Fibroblast of skin of left biceps (primary cell): ENCODE results near the gene SMIM35.

ENCODE experiments used
- DNase-seq, 2 experiments: peaks; one replicate each; pipeline ENCODE4 v3.0.0-alpha.2; 2013; ENCODE audit warnings: low read depth in 2 of 2

Gene SMIM35

DNA sequence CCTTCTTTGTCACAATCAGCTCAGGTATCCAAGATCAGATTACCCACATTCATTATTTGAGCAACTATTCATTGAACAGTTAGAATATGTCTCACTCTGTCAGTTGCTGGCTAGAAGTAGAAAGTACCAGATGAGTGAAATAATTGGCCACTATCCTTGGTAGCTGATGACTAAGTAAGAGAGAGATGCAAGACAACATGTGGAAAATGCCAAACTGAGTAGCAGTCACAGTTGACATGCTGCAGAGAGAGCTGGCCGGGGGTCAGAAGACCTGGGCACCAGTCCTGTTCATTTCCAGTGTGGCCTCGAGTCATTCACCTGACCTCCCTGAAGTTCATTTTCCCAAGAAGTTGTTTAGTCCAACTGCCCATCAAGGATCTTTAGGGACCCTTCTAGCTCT lies 22.5 kb upstream of the SMIM35 start:
- DNase-seq: no peak

DNA sequence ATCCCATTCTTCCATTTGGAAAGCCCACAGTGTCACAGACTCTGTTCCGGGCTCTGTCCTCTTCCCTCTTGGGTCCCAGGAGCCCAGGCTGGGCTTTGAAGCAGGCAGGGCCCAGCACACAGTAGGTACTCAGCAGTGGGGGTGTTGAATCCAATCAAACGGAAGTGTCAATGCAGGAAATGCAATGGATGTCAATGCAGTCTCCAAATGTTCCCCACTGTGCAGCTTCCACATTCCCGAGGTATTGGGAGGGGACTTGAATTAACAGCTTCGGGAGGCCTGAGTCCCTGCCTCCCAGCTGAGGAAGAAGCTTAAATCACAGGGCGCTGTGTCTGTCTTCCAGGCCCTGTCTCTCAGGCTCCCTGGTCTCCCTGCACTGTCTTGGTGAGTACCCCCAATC lies 21.8 kb upstream of the SMIM35 start:
- no peak for DNase-seq

DNA sequence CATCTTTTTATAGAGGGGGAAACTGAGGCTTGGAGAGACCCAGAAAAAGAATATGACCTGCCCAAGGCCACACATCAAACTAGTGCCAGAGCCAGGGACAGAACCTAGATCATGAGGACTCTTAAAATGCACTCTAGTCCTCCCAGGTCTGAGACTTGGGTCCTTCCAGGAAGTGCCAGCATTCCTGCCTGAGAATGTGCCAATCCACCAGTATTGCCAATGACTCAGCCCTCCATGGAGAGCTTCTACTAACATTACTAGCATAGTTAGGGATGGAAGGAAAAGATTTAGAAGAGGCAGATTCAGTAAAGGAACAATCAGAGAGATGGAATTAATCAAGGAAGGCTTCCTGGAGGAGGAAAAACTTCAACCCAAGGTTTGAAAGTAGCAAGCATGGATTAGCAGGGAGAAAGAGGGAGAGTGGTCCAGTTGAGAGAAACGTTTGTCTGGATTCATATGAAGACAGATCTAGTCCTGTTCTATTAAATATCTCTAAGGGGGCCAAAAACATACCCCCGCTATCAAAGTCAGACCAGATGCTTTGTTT lies 20.1 kb upstream of the SMIM35 start:
- no peak for DNase-seq

DNA sequence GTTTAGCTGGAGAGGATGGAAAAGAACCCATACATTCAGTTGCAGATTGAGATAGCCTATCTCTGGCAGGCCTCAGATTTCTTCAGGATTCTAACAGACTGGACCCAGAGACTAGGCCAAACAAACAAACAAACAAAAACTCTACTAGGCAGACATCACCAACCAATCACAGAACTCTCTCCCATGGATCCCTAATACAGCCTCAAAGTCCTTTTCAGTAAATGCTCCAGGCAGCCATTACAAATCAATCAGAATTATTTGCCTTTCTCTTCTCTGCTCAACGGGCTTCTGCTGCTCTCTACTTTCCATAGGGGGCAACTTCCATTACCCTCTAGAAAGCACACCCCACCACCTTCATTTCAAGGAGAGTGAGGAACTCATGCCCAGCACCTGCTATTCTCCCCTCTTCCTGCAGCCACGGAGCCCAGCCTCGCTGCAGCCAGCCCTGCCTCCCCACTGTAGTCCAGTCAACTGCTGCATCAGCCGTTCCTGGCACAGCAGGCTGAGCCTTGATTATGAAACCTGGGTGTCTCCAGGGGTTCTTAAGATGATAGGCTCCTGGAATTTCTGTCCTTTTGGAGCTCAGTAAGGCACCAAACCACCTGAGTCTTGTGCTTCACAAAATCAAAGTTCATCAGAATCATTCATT lies 19.0 kb upstream of the SMIM35 start:
- DNase-seq: no peak

DNA sequence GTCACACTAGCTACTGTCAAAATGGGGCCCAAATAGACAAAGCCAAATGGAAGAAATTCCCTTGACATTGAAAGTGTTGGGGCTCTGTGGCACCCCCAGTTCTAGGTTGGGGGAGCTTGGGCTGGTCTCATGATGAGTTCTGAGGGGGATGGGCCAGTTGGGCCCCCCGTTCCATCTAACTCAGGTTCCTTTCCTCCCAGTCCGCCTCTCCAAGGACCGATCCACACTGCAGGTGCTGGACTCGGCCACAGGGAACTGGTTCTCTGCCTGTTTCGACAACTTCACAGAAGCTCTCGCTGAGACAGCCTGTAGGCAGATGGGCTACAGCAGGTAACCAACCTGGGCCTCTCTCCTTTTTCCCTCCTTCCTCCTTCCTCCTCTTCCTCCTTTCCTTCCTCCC lies 17.7 kb upstream of the SMIM35 start:
- no peak for DNase-seq

DNA sequence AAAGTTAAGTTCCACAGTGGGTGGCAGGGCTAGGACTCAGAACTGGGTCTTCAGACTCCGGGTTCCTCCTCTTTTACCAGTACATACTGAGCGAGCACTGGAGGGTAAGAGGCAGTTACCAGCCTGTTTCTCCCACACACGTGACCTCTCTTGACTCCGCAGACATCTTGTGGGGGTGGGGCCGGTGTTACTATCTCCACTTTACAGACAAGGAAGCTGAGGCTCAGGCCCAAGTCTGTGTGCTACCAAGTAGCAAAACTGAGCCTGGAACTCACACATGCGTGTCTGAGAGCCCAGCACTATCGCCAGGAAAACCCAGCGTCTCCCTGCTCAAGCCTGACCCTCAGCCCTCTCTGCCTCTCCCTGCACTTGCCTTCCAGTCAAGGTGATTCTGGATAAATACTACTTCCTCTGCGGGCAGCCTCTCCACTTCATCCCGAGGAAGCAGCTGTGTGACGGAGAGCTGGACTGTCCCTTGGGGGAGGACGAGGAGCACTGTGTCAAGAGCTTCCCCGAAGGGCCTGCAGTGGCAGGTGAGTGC lies 16.0 kb upstream of the SMIM35 start:
- DNase-seq: no peak

DNA sequence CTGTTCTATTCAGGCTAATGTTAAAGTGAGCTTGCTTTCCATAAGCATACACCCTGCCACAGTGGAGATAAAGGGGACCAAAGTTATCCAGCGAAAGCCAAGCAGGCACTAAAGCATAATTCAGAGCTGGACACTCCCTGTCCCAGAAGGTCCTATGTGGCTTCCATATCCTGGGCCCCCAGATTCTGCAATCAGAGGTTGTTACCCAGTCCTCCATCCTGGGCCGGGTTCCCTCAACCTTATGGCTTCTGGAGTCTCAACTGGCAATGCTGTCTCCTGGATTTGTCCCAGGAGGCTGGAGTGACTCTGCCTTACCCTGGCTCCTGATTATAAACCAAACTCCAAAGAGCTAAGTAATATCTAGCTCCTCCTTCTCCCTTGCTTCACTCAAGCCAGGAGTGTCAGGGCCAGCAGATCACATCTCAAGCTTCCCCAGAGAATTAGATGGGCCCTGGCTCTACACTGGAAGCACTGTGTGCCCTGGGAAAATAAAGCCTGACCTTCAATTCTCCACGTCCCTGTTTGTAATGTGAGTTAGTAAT lies 14.0 kb upstream of the SMIM35 start:
- no peak for DNase-seq

DNA sequence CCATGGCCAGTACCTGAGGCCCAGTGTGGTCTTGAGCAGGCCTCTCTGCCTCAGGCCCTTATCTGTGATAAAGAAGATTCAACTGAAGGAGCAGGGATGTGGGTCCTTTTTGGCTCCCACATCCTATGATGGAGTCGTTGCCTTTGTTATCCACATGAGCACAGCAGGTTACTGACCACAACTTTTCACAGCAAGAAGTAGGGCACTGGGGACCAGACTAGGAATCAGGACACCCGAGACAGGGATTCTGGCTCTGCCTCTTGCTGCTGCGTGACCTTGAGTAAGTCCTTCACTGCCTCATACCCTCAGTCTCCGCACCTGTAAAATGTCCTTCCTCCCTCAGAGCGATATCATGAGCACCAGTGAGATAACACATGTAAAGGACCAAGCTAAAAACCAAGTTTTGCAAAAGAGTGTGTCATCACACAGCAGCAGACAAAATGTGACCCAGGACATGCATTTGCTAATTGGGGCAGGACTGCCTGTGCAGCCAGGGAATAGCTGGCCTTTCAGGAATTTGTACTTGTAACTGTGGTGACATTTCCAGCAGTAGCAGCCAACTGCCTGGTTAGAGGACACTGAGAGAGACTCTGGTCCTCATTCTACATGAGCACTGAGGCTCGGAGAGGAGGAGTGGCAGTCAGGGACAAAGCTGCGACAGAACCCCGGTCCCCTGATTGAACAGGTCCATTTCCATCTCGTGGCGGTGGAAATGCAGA lies 13.2 kb upstream of the SMIM35 start:
- DNase-seq: no peak

DNA sequence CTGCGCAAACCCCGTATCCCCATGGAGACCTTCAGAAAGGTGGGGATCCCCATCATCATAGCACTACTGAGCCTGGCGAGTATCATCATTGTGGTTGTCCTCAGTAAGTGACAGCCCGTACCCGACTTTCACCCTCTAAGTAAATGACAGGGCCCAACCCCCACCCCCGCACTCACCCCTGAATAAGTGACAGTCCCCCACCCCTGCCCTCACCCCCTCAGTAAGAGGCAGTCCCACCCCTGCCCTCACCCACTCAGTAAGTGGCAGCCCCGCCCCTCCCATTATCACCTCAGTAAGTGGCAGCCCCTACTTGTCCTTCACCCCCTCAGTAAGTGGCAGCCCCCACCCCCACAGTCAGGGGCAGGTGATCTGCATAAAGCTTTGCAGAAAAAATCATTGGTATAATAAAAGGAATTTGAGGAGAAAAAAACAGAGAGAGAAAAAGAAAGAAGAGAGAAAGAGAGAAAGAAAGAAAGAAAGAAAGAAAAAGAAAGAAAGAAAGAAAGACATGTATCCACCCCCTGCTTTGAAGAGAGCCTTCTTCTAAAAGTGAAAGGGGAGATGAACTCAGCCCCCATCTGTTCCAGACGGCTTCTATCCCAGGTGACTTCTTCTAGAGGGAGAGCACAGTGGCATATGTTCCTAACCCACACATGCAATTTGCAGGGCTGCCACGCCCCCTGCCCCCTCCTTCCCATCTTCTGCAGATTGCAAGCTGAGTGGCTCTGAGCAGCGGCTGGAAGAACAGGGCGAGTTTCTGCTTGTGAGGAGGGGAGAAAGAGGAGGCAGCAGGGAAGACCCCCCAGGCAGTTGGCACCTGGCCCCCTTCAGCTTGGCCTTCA lies 12.5 kb upstream of the SMIM35 start:
- no peak for DNase-seq

DNA sequence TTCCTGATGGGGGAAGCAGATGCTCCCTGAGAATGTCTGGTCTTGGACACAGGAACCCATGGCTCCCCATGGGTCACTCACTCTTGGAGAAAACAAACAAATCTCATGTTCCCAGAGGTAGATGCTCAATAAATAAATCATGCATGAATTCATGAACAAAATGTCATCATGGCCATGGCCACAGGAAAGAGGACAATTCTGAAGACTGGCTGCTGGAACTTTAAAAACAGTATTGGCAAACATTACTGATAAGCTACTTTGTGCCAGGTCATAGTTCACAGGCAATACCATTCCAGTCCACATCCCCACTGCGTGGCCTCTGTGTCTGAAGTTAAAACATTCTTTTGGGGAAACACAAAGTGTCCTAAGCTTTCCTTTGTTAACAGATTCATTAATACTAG lies 9.2 kb upstream of the SMIM35 start:
- DNase-seq: no peak

DNA sequence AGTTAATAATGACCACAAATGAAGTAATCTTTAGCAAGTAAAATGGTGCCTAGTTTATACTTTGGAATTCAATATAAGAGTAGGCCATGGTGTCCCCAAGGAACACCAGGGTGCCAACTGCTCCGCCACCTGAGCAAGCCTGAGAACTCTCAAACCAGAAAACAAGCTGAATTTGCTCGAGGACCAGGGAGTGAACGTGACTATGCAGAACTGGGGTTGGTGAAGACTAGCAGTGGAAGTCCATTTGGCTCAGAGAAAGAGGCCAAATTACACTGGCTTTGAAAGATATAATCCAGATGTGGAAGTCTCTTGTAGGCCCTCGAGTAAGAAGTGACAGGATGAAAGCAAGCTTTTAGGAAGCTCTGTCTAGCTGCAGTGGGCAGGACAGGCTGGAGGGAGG lies 8.7 kb upstream of the SMIM35 start:
- DNase-seq: no peak

DNA sequence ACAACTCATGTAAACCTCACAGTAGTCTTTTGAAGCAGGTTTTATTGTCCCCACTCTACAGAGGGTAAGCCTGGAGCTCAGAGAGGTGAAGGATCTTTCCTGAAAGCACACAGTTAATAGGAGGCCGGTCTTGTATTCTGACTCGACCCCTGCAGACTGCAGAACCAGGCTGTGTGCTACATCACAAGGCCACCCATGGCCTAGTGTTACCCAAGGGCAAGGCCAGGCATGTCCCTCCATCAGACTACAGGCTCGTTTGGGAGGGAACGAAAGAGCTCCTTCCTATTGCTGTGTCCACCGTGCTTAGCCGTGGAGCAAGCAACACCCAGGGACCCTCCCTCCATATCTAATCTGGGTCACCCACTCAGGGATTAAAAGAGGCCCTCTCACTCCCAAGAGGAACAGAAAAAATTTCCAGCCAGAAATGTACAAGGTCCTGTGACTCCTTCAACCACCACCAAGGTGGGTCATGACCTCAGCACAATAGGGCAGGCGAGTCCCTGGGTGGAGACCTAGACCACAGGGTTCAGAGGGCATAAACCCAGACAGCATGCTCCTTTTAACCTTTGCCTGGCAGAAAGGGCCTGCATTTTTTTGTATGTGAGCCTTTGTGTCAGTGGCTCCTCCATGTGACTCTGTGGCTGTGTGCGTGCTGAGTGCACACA lies 6.3 kb upstream of the SMIM35 start:
- DNase-seq: no peak

DNA sequence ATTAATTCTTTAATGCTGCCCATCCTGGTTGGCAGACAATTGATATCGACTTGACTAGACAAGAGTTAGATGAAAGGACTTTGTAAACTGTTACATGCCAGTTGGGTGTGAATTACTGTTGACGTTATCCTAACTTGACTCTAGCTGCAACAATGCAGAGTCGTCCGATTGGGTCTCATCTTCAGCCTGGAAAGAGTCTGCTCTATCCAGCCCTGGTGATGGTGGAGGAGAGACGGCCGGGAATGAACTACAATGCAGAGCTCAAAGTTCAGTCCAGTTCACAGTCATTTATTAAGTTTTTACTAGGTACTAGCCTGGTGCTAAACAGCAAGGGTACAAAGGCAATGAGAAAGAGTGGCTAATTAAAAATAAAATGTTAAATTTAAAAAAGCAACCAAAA lies 4.9 kb upstream of the SMIM35 start:
- DNase-seq: no peak

DNA sequence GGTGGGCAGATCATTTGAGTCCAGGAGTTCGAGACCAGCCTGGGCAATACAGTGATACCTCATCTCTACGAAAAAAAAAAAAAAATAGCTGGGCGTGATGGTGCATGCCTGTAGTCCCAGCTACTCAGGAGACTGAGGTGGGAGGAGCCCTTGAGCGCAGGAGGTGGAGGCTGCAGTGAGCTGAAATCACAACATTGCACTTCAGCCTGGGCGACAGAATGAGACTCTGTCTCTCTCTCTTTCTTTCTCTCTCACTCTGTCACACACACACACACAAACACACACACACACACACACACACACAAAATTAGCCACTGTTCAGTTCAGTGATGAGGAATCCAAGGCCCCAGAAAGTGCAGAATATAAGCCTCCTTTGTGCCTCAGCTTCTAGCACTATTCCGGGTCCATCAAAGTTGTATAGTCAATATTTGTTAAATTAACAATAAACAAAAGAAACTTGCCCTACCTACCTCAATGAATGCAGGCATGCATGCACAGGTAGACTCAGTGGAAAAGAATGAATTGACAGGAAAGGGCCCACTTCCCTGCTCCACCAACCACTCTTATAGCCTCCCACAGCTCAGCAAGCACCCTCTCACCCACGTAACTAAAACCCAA lies 3.9 kb upstream of the SMIM35 start:
- no peak for DNase-seq

DNA sequence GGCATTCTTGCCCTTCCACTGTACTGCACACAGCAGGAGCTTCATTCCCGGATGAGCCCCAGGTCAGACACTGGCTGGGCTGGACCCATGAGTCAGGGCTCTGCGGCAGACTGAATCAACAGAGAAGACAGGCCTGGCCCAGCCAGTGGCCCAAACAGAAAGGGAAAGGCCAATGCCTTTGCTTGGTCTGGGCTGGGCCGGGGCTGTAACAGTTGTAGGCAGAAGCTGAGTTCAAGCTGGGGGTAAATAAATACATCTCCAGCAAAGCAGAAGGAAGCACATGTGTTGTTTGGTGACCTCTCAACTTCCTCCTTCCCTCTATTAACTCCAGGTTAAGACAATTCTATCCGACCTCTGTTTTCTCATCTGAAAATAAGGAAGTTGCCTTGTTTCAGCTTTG lies 1.8 kb upstream of the SMIM35 start:
- DNase-seq: no peak

DNA sequence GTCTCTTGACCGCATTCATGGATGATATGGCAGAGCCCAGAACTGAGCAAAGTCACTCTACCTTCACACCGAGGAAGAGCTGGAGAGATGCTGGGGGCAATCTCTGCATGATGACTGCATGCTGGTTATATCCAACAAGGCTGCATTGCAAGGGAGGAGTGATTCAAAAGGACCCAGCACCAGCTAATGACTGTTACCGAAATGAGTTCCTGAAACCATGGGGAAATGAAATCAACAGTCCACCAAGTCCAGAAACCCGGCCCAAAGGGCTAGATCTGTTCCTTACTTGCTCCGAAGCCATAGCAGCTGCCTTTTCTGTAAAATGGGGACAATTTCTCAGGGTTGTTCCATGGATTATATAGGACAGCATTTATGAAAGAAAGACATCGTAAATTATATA lies 1.2 kb upstream of the SMIM35 start:
- no peak for DNase-seq

DNA sequence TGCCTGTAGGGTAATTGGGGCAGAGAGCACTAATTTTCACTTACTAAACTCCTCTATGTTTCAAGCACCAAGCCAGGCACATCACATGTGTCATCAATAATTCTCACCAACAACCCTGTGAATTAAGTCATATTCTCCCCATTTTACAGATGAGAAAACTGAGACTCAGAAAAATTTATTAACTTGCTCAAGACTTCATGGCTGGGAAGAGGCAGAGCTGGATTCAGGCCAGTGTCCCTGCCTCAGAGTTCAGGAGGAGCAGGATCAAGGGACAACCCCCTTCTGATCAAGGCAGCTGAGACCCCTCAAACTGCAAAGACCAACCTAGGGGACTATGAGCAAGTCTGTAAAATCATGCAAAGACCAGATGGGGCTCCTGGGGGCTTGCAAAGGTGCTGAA lies 2.1 kb downstream of the SMIM35 start:
- DNase-seq: no peak

DNA sequence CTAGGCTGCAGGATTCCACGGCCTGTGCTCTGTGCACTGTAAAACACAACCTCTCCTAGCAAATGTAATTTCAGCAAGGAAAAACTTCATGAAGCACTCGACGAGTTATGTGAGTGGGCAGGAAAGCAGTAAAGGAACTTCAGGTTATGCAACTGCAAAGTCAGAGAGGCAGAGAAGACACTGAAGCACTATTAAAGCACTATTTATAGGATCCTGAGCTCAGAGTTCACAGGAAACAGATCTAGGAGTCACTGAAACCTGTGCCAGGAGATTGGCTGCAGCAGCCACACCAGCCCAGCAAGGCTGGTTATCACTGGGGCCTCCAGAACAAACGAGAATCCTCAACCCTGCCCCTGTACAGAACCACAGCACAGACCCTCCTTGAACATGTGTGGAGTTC lies 2.5 kb downstream of the SMIM35 start:
- DNase-seq: no peak

DNA sequence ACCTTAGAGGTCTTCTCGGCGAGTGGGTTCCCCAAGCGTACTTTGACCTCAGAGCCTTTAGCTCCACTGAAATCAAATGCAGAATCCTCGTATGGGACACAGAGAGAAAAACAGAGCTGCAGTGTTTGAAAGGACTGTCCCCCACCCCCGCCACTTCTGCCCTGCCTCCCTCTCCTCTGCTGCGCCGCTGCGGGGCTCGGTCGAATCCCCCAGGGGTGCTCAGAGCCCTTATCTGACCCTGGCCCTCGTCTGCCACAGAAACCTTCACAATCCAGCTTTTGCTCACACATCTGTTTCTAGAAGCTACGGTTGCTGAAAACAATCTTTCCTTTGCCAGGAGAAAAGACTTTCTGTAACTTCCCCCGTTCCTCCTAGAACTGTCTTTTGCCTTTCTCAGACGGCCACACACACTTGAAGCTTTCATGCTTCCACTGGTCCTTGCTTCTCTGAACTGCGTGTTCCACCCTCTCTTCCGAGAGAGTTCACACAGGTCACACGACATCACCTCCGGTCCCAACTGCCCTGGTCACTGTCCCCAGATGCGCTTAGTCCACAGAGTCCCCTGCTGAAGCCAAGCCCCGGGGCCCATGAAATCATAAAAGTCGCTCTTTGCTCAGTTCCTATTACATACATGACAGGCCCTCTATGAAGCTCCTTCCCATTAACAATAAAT lies 3.7 kb downstream of the SMIM35 start:
- DNase-seq: no peak

DNA sequence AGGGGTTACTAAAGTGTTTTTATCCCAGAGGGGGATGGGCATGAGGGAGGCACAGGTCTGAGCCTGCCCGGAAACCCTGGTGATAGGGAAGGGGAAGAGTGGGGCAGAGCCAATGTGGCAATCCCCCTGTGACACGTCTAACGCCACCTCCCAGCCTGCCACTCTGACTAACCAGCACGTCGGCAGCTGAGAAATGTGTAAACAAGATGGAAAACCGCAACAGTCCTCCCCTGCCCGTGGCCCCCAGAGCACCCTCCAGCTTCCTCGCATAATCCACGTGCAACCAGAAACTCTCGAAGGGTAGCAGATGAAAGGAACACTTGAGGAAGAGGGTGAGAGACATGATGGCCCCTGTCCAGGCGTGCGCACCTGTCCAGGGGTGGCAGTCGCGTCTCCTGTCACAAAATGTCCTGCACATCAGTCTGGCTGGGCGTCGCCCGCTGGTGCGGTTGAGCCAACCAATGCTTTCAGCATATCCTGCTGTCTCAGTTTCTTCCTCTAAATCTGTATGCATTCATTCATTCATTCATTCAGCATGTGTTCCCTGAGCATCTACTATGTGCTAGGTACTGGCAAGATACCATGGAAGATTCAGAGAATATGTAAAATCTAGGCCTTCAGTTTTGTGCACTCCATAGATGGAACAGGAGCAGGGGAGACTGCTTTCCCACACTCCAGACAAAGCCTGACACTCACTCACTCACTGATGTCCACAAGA lies 5.4 kb downstream of the SMIM35 start:
- DNase-seq: no peak
